SW480 (cell line): Measurements from ENCODE around the gene TNP2.

Experiments
- DNase-seq: peaks from one replicate; pipeline ENCODE4 v3.0.0-alpha.2; 2016; ENCODE audit warnings: low spot score

Gene TNP2

GRCh38 chr16:11255737-11256660 lies 13.1 kb downstream of the TNP2 start, which contains the start of gene SOCS1:
SOCS1 (minus strand) TSS chr16:11256204; CDS start chr16:11255478, 726 bp downstream.
- peak; percentile 75 for DNase-seq

- peak; percentile 38 for DNase-seq
Measured at GRCh38 chr16:11254913-11255736, 14.0 kb downstream of the TNP2 start.

GRCh38 chr16:11253995-11254912 lies 14.9 kb downstream of the TNP2 start:
- no peak for DNase-seq

- DNase-seq = no peak
Measured at GRCh38 chr16:11253009-11253994, 15.8 kb downstream of the TNP2 start.

GRCh38 chr16:11252482-11252931 lies 16.6 kb downstream of the TNP2 start:
- DNase-seq = no peak

GRCh38 chr16:11251525-11252481 lies 17.3 kb downstream of the TNP2 start:
- no peak for DNase-seq

GRCh38 chr16:11250786-11251524 lies 18.2 kb downstream of the TNP2 start:
- DNase-seq = no peak

- DNase-seq = peak; percentile 36
Measured at GRCh38 chr16:11250091-11250785, 18.9 kb downstream of the TNP2 start.

GRCh38 chr16:11249233-11250061 lies 19.7 kb downstream of the TNP2 start:
- DNase-seq = no peak

GRCh38 chr16:11248133-11248532 lies 21.0 kb downstream of the TNP2 start:
- DNase-seq = no peak

GRCh38 chr16:11245988-11246387 lies 23.1 kb downstream of the TNP2 start:
- DNase-seq = no peak

GRCh38 chr16:11245222-11245737 lies 23.8 kb downstream of the TNP2 start:
- DNase-seq = no peak

- DNase-seq = no peak
Measured at GRCh38 chr16:11242658-11243057, 26.5 kb downstream of the TNP2 start.

GRCh38 chr16:11241480-11242204 lies 27.5 kb downstream of the TNP2 start:
- no peak for DNase-seq

- DNase-seq = no peak
Measured at GRCh38 chr16:11240636-11241473, 28.3 kb downstream of the TNP2 start.
